ENCODE measurements around the gene ERGIC2.
"Not testable (repeated sequence)": the region's sequence is repeated elsewhere in the genome, so short reads cannot be mapped to it uniquely, and the experiment has no call there.

Gene ERGIC2

GRCh38 chr12:29405561-29405960 is 24.6 kb upstream of the ERGIC2 start:
- Histone ChIP-seq H3K36me3 (ENCODE audit: control insufficient read depth, insufficient read depth, low read length) (no peaks in the 10 kb centered on the region), H3K27me3 (ENCODE audit: control insufficient read depth, insufficient read depth, low read length, poor library complexity, severe bottlenecking) (no peaks in the 10 kb centered on the region), H3K4me3 (ENCODE audit: insufficient read depth, low read depth, low read length) (no peak overlapping the region), H3K27ac (ENCODE audit: insufficient read depth, low read depth, low read length, poor library complexity, severe bottlenecking) (no peak overlapping the region), H3K9me3 (ENCODE audit: control insufficient read depth, low read length) (no peaks in the 10 kb centered on the region), H3K4me1 (ENCODE audit: control insufficient read depth, insufficient read depth, low read length) (no peaks in the 10 kb centered on the region)
- WGBS, 2 experiments: 87 to 88% methylated on average over 2 of the region's 4 CpGs

DNA sequence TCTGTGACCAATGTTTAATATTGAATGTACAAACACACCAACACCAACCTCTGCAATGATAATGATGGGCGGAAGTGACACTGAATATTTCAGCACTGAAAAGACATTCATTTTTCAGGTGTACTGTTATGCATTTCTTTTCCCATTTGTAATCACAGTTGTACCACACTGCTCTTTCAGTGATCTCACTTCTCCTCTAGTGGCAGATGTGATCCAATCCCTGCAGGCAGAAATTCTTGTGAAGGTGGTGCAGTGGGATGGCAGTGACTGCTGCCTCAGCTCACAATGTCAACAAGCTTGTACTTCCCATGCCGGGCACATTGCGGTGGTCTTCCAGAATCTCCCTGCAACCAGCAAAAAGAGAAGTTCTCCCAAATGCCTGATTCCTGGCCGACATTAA is 23.0 kb upstream of the ERGIC2 start:
- Histone ChIP-seq H3K4me3 (ENCODE audit: insufficient read depth, low read depth, low read length) (no peak overlapping the region), H3K4me1 (ENCODE audit: control insufficient read depth, insufficient read depth, low read length) (no peaks in the 10 kb centered on the region), H3K27me3 (ENCODE audit: control insufficient read depth, insufficient read depth, low read length, poor library complexity, severe bottlenecking) (no peaks in the 10 kb centered on the region), H3K9me3 (ENCODE audit: control insufficient read depth, low read length) (no peaks in the 10 kb centered on the region), H3K27ac (ENCODE audit: insufficient read depth, low read depth, low read length, poor library complexity, severe bottlenecking) (no peak overlapping the region), H3K36me3 (ENCODE audit: control insufficient read depth, insufficient read depth, low read length) (no peaks in the 10 kb centered on the region)
- 72 to 79% methylated on average over 4 of the region's 4 CpGs for WGBS, 2 experiments

DNA sequence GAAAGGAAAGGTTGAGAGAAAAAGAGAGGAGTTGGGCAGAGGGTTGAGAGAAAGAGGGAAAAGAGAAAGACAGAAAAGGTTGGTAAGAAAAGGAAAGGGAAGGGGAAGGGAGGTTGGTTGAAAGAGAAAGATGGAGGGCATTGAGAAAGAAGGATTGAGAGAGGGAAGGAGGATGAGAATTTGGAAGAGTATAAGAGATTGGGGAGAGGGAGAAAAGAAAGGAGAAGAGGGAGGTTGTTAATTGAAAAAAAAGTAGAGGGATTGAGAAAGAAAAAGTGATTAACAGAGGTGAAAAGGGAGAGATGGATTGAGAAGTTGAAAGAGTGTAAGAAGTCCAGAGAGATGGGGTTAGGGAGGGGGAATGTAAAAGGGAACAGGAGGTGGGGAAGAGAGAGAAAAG is 21.5 kb upstream of the ERGIC2 start:
- Histone ChIP-seq H3K4me1 (ENCODE audit: control insufficient read depth, insufficient read depth, low read length) (no peaks in the 10 kb centered on the region), H3K27me3 (ENCODE audit: control insufficient read depth, insufficient read depth, low read length, poor library complexity, severe bottlenecking) (no peaks in the 10 kb centered on the region), H3K36me3 (ENCODE audit: control insufficient read depth, insufficient read depth, low read length) (no peaks in the 10 kb centered on the region), H3K4me3 (ENCODE audit: insufficient read depth, low read depth, low read length) (no peak overlapping the region), H3K27ac (ENCODE audit: insufficient read depth, low read depth, low read length, poor library complexity, severe bottlenecking) (no peak overlapping the region), H3K9me3 (ENCODE audit: control insufficient read depth, low read length) (no peaks in the 10 kb centered on the region)

- no peaks in the 10 kb centered on the region for H3K27me3 ChIP-seq (ENCODE audit: control insufficient read depth, insufficient read depth, low read length, poor library complexity, severe bottlenecking)
- no peak overlapping the region for H3K4me3 ChIP-seq (ENCODE audit: insufficient read depth, low read depth, low read length)
- H3K27ac ChIP-seq (ENCODE audit: insufficient read depth, low read depth, low read length, poor library complexity, severe bottlenecking): no peak overlapping the region
- WGBS, 2 experiments: 100% methylated on average over 1 of the region's 1 CpG; no CpG with 5 or more reads in 1 of the 2 experiments
- no peaks in the 10 kb centered on the region for H3K36me3 ChIP-seq (ENCODE audit: control insufficient read depth, insufficient read depth, low read length)
- H3K9me3 ChIP-seq (ENCODE audit: control insufficient read depth, low read length): no peaks in the 10 kb centered on the region
- H3K4me1 ChIP-seq (ENCODE audit: control insufficient read depth, insufficient read depth, low read length): no peaks in the 10 kb centered on the region
Observed at GRCh38 chr12:29398495-29398894, 17.5 kb upstream of the ERGIC2 start.

GRCh38 chr12:29396774-29397173 is 15.8 kb upstream of the ERGIC2 start:
- Histone ChIP-seq H3K27ac (ENCODE audit: insufficient read depth, low read depth, low read length, poor library complexity, severe bottlenecking) (no peak overlapping the region), H3K4me1 (ENCODE audit: control insufficient read depth, insufficient read depth, low read length) (no peaks in the 10 kb centered on the region), H3K9me3 (ENCODE audit: control insufficient read depth, low read length) (no peaks in the 10 kb centered on the region), H3K27me3 (ENCODE audit: control insufficient read depth, insufficient read depth, low read length, poor library complexity, severe bottlenecking) (no peaks in the 10 kb centered on the region), H3K36me3 (ENCODE audit: control insufficient read depth, insufficient read depth, low read length) (no peaks in the 10 kb centered on the region), H3K4me3 (ENCODE audit: insufficient read depth, low read depth, low read length) (no peak overlapping the region)
- WGBS, 2 experiments: 92 to 93% methylated on average over 3 of the region's 3 CpGs

DNA sequence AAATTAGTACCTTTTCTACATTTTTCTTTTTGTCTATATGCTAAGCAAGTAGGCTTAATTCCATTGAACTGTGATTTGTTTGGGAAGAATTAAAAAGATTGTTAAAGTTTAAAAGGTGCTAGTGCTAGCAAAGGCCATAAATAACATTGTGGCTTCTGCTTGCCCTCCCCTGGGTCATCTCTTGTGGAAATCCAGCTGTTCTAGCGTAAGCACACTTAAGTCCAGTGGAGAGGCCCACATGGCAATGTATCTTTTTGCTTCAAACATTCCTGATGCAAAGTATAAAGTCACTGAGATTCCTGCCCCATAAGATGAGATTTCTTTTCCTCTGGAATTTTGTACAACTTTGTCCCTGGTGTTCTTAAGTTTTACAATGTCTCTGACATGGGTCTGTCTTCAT is 14.4 kb upstream of the ERGIC2 start:
- no peaks in the 10 kb centered on the region for H3K27me3 ChIP-seq (ENCODE audit: control insufficient read depth, insufficient read depth, low read length, poor library complexity, severe bottlenecking)
- no peaks in the 10 kb centered on the region for H3K4me1 ChIP-seq (ENCODE audit: control insufficient read depth, insufficient read depth, low read length)
- H3K27ac ChIP-seq (ENCODE audit: insufficient read depth, low read depth, low read length, poor library complexity, severe bottlenecking): no peak overlapping the region
- no peaks in the 10 kb centered on the region for H3K9me3 ChIP-seq (ENCODE audit: control insufficient read depth, low read length)
- 93 to 97% methylated on average over 1 of the region's 1 CpG for WGBS, 2 experiments
- no peak overlapping the region for H3K4me3 ChIP-seq (ENCODE audit: insufficient read depth, low read depth, low read length)
- no peaks in the 10 kb centered on the region for H3K36me3 ChIP-seq (ENCODE audit: control insufficient read depth, insufficient read depth, low read length)

- 97 to 98% methylated on average over 3 of the region's 3 CpGs for WGBS, 2 experiments
- H3K36me3 ChIP-seq (ENCODE audit: control insufficient read depth, insufficient read depth, low read length); H3K27ac ChIP-seq (ENCODE audit: insufficient read depth, low read depth, low read length, poor library complexity, severe bottlenecking); H3K9me3 ChIP-seq (ENCODE audit: control insufficient read depth, low read length); H3K4me1 ChIP-seq (ENCODE audit: control insufficient read depth, insufficient read depth, low read length); H3K4me3 ChIP-seq (ENCODE audit: insufficient read depth, low read depth, low read length); H3K27me3 ChIP-seq (ENCODE audit: control insufficient read depth, insufficient read depth, low read length, poor library complexity, severe bottlenecking): not testable (repeated sequence)
Observed at GRCh38 chr12:29390419-29390818, 9.4 kb upstream of the ERGIC2 start.

DNA sequence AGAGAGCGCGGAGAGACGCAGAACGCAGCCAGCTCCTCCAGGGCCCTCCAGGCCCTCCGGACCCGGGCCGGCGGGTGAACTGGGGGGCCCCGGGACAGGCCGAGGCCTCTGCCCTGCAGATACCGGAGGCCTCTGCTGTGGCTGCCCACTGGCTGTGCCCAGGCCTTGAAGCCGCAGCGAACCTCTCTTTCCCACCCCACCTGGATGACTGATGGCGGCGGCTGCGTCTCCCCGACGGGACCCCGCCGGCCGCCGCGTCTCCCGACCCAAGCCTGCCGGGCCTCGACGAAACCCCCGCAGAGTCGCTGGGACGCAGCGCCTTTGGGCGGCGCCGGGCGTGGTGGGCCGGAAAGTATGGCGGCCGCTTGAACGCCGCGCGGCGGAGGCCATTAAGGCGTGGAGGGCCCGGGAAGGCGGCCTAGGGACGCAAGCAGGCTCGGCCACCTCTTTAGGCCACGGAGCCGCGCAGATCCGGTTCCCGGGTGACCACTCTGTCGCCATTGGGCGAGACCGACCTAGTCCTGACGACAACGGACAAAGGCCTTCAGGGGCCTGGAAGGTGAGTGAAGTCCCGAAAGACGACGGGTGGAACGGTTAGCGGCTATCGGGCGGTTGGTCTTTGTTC is 8.4 kb upstream of the ERGIC2 start:
- Histone ChIP-seq H3K27ac (ENCODE audit: insufficient read depth, low read depth, low read length, poor library complexity, severe bottlenecking) (no peak overlapping the region), H3K9me3 (ENCODE audit: control insufficient read depth, low read length) (no peaks in the 10 kb centered on the region), H3K4me3 (ENCODE audit: insufficient read depth, low read depth, low read length) (no peak overlapping the region), H3K4me1 (ENCODE audit: control insufficient read depth, insufficient read depth, low read length) (no peaks in the 10 kb centered on the region), H3K27me3 (ENCODE audit: control insufficient read depth, insufficient read depth, low read length, poor library complexity, severe bottlenecking) (no peaks in the 10 kb centered on the region), H3K36me3 (ENCODE audit: control insufficient read depth, insufficient read depth, low read length) (no peaks in the 10 kb centered on the region)
- WGBS, 2 experiments: 97% methylated on average over 65 of the region's 65 CpGs

GRCh38 chr12:29386084-29386680 is 5.2 kb upstream of the ERGIC2 start:
- not testable (repeated sequence) for H3K4me1 ChIP-seq (ENCODE audit: control insufficient read depth, insufficient read depth, low read length)
- WGBS, 2 experiments: 95 to 97% methylated on average over 36 of the region's 36 CpGs

DNA sequence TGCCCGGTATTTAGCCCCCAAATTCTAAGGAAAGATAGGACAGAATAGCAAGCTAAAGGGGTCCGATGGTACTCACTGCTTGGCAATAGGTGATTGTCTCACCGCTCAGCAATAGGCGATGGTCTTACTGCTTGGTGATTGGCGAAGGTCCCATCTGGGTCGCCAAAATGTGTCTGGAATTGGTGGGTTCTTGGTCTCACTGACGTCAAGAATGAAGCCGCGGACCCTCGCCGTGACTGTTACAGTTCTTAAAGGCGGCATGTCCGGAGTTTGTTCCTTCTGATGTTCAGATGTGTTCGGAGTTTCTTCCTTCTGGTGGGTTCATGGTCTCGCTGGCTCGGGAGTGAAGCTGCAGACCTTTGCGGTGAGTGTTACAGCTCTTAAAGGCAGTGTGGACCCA is 4.2 kb upstream of the ERGIC2 start:
- H3K27me3 ChIP-seq (ENCODE audit: control insufficient read depth, insufficient read depth, low read length, poor library complexity, severe bottlenecking); H3K4me3 ChIP-seq (ENCODE audit: insufficient read depth, low read depth, low read length); H3K4me1 ChIP-seq (ENCODE audit: control insufficient read depth, insufficient read depth, low read length); H3K36me3 ChIP-seq (ENCODE audit: control insufficient read depth, insufficient read depth, low read length); H3K27ac ChIP-seq (ENCODE audit: insufficient read depth, low read depth, low read length, poor library complexity, severe bottlenecking); H3K9me3 ChIP-seq (ENCODE audit: control insufficient read depth, low read length): not testable (repeated sequence)
- 95 to 96% methylated on average over 15 to 17 of the region's 17 CpGs for WGBS, 2 experiments

More at GRCh38 chr12:29386084-29386680, 5.2 kb upstream of the ERGIC2 start:
- H3K9me3 ChIP-seq (ENCODE audit: control insufficient read depth, low read length); H3K36me3 ChIP-seq (ENCODE audit: control insufficient read depth, insufficient read depth, low read length); H3K4me3 ChIP-seq (ENCODE audit: insufficient read depth, low read depth, low read length); H3K27ac ChIP-seq (ENCODE audit: insufficient read depth, low read depth, low read length, poor library complexity, severe bottlenecking); H3K27me3 ChIP-seq (ENCODE audit: control insufficient read depth, insufficient read depth, low read length, poor library complexity, severe bottlenecking): not testable (repeated sequence)

GRCh38 chr12:29382251-29382650 is 1.3 kb upstream of the ERGIC2 start:
- Histone ChIP-seq H3K36me3 (ENCODE audit: control insufficient read depth, insufficient read depth, low read length) (no peaks in the 10 kb centered on the region), H3K4me3 (ENCODE audit: insufficient read depth, low read depth, low read length) (no peak overlapping the region), H3K9me3 (ENCODE audit: control insufficient read depth, low read length) (no peaks in the 10 kb centered on the region), H3K4me1 (ENCODE audit: control insufficient read depth, insufficient read depth, low read length) (no peaks in the 10 kb centered on the region), H3K27ac (ENCODE audit: insufficient read depth, low read depth, low read length, poor library complexity, severe bottlenecking) (no peak overlapping the region), H3K27me3 (ENCODE audit: control insufficient read depth, insufficient read depth, low read length, poor library complexity, severe bottlenecking) (no peaks in the 10 kb centered on the region)
- 89 to 100% methylated on average over 1 to 2 of the region's 2 CpGs for WGBS, 2 experiments

All from ectodermal cell (in vitro differentiated cells).